Smooth muscle cell (in vitro differentiated cells): ENCODE results near the gene ATP2A2. TPM values are rescaled to one million over a fixed set of nuclear protein-coding genes. Genes with fewer than 3 reads are reported as not detected.
A peak's percentile ranks its signal among the peaks of the same experiment; 100 is the strongest.

ENCODE experiments used
- DNase-seq: peaks from one replicate; lab custom pipeline; 2025; ENCODE audit not compliant: unreplicated experiment; lab: John Stamatoyannopoulos, UW
- H2AFZ ChIP-seq: fragments of 200-600 bp; sonication (generic); 2 replicates; pipeline ENCODE4 v1.6.0; 2016; ENCODE audit warnings: antibody characterized with exemption, low read depth, mild to moderate bottlenecking
- H3F3A ChIP-seq: fragments of 200-600 bp; sonication (generic); 2 replicates; pipeline ENCODE4 v1.6.0; 2017; ENCODE audit warnings: antibody characterized with exemption, low read depth
- H3K27ac ChIP-seq: fragments of 200-600 bp; sonication (generic); 2 replicates; pipeline ENCODE4 v1.5.1; 2016; ENCODE audit warnings: low read depth, mild to moderate bottlenecking
- H3K27me3 ChIP-seq: fragments of 200-600 bp; sonication (generic); 2 replicates; pipeline ENCODE4 v1.6.1; 2016; ENCODE audit warnings: low read depth, mild to moderate bottlenecking
- H3K36me3 ChIP-seq: fragments of 200-600 bp; sonication (generic); 2 replicates; pipeline ENCODE4 v1.5.1; 2016; ENCODE audit warnings: low read depth
- H3K4me1 ChIP-seq: fragments of 200-600 bp; sonication (generic); 2 replicates; pipeline ENCODE4 v1.5.1; 2016; ENCODE audit warnings: low read depth
- H3K4me2 ChIP-seq: fragments of 200-600 bp; sonication (generic); 2 replicates; pipeline ENCODE4 v1.6.0; 2016; ENCODE audit warnings: mild to moderate bottlenecking
- H3K4me3 ChIP-seq: fragments of 200-600 bp; sonication (generic); 2 replicates; pipeline ENCODE4 v1.5.1; 2016; ENCODE audit warnings: mild to moderate bottlenecking
- H3K79me2 ChIP-seq: fragments of 200-600 bp; sonication (generic); 2 replicates; pipeline ENCODE4 v1.6.0; 2016; ENCODE audit warnings: low read depth, mild to moderate bottlenecking
- H3K9ac ChIP-seq: fragments of 200-600 bp; sonication (generic); 2 replicates; pipeline ENCODE4 v1.6.0; 2016; ENCODE audit warnings: low read depth
- H3K9me3 ChIP-seq: fragments of 200-600 bp; sonication (generic); replicated peaks from 2 replicates; pipeline ENCODE4 v1.5.1; 2016; ENCODE audit warnings: low read depth
- H4K20me1 ChIP-seq: fragments of 200-600 bp; sonication (generic); 2 replicates; pipeline ENCODE4 v1.6.0; 2016; ENCODE audit warnings: low read depth
- WGBS: methylation state at CpG from one replicate; pipeline ENCODE4 v1.1.7; 2016; ENCODE audit warnings: low lambda C conversion rate; 5-methylcytosine and 5-hydroxymethylcytosine counted together
- polyA plus RNA-seq: library from polyadenylated mRNA; unstranded; fragments of >200 nt; fragmentation: Nextera tagmentation; extraction: Ambion mirVana; gene quantifications from 2 replicates; pipeline ENCODE4 v1.2.1, GENCODE V29; 2016
- total RNA-seq: library from RNA; depleted of rRNA; stranded (reverse); fragments of >200 nt; gene quantifications from 2 replicates; pipeline ENCODE4 v1.2.3, GENCODE V29; 2014
- TF ChIP-seq, protein P1 (sequence below): fragments of 200-600 bp; sonication (generic); IDR thresholded peaks from 2 replicates; pipeline ENCODE4 v1.5.1; 2017; ENCODE audit warnings: borderline replicate concordance, mild to moderate bottlenecking, antibody characterized with exemption; ENCODE audit not compliant: insufficient read depth, poor library complexity, severe bottlenecking

The ATP2A2 gene
- total and polyA plus RNA-seq, 2 experiments from 2014 or later: 47.6 to 104 TPM

- Histone ChIP-seq H3K4me1 (no peaks in the 10 kb centered on the region), H3F3A (no peaks in the 10 kb centered on the region), H3K27ac (peak overlapping the region; percentile 62), H3K4me2 (no peak overlapping the region), H3K9ac (no peak overlapping the region), H3K27me3 (no peaks in the 10 kb centered on the region), H3K36me3 (no peaks in the 10 kb centered on the region), H3K4me3 (no peak overlapping the region), H3K9me3 (no peaks in the 10 kb centered on the region), H3K79me2 (no peaks in the 10 kb centered on the region), H2AFZ (peak overlapping the region; percentile 36), H4K20me1 (no peaks in the 10 kb centered on the region)
- TF ChIP-seq, protein P1, sequence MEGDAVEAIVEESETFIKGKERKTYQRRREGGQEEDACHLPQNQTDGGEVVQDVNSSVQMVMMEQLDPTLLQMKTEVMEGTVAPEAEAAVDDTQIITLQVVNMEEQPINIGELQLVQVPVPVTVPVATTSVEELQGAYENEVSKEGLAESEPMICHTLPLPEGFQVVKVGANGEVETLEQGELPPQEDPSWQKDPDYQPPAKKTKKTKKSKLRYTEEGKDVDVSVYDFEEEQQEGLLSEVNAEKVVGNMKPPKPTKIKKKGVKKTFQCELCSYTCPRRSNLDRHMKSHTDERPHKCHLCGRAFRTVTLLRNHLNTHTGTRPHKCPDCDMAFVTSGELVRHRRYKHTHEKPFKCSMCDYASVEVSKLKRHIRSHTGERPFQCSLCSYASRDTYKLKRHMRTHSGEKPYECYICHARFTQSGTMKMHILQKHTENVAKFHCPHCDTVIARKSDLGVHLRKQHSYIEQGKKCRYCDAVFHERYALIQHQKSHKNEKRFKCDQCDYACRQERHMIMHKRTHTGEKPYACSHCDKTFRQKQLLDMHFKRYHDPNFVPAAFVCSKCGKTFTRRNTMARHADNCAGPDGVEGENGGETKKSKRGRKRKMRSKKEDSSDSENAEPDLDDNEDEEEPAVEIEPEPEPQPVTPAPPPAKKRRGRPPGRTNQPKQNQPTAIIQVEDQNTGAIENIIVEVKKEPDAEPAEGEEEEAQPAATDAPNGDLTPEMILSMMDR: no peak
- 80% methylated on average over 13 of the region's 13 CpGs for WGBS
- no peak for DNase-seq
Observed at GRCh38 chr12:110366321-110367142, 85.5 kb downstream of the ATP2A2 start.

DNA sequence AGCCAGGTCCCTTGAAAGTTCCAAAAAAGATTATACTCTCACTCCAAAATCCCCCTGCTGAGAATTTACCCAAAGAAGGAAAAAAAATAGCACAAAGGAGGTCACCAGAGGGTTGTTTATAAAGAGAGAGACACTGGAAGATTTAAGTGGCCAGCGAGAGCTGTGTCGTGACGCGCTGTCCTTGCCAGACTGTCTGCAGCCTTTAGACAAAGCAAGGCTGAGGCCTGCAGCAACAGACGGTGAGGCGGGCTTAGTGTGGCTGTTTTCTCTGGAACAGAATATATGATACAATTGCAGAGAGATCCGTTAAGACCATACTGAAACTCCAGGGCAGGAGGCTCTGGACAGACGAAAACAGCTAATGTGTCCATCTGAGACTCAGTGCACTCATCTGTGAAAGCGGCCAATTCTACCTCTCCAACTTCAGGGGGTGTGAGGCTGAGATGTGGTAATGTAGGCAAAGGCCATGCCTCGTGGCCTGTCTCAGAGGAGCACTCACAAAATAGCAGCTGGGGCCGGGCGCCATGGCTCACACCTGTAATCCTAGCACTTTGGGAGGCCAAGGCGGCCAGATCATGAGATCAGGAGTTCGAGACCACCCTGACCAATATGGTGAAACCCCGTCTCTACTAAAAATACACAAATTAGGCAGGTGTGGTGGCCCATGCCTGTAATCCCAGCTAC is 86.3 kb downstream of the ATP2A2 start:
- no peak overlapping the region for H3K9ac ChIP-seq
- peak overlapping the region; percentile 36 for H2AFZ ChIP-seq

GRCh38 chr12:110369992-110370391 is 88.9 kb downstream of the ATP2A2 start:
- no peaks in the 10 kb centered on the region for H3F3A ChIP-seq
- no peak overlapping the region for H3K4me2 ChIP-seq
- no peaks in the 10 kb centered on the region for H3K9me3 ChIP-seq
- no peak overlapping the region for H3K9ac ChIP-seq
- H3K27me3 ChIP-seq: no peaks in the 10 kb centered on the region
- H3K4me3 ChIP-seq: no peak overlapping the region
- H3K27ac ChIP-seq: peak overlapping the region; percentile 35
- TF ChIP-seq, protein P1: no peak
- no peak for DNase-seq
- no peak overlapping the region for H2AFZ ChIP-seq
- no peaks in the 10 kb centered on the region for H3K36me3 ChIP-seq
- 98% methylated on average over 8 of the region's 8 CpGs for WGBS
- no peaks in the 10 kb centered on the region for H3K79me2 ChIP-seq
- H3K4me1 ChIP-seq: no peaks in the 10 kb centered on the region
- no peaks in the 10 kb centered on the region for H4K20me1 ChIP-seq

More for the DNA sequence above, 86.3 kb downstream of the ATP2A2 start:
- no peaks in the 10 kb centered on the region for H3K79me2 ChIP-seq
- H3K4me3 ChIP-seq: no peak overlapping the region
- no peak for DNase-seq
- no peaks in the 10 kb centered on the region for H3K27me3 ChIP-seq
- H3K27ac ChIP-seq: peak overlapping the region; percentile 62
- H3K9me3 ChIP-seq: no peaks in the 10 kb centered on the region
- H3F3A ChIP-seq: no peaks in the 10 kb centered on the region
- TF ChIP-seq, protein P1: no peak
- no peaks in the 10 kb centered on the region for H4K20me1 ChIP-seq
- 67% methylated on average over 15 of the region's 15 CpGs for WGBS
- H3K4me2 ChIP-seq: no peak overlapping the region
- H3K4me1 ChIP-seq: no peaks in the 10 kb centered on the region
- no peaks in the 10 kb centered on the region for H3K36me3 ChIP-seq
